ENCODE measurements around the gene HOXA11.

HOXA11 gene

DNA sequence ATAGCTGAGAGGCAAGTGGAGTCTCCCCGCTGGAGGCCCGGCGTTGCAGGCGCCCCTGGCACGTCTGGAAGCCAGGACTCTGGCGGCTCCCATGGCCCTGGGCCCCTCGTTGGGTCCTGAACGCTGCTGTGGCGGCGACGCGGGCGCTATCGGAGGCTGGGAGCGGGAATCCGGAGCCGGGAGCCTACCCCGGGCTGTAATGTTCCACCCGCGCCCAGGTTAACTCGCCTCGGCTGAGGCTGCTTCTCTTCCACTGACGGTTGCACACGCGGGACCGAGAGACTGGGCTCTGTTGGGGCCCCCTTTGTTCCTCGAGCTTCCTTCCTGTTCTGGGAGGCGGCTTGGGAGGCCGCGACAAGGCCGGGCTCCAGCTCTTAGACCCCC is 40.3 kb downstream of the HOXA11 start:
- no peak for DNase-seq

GRCh38 chr7:27143950-27144780 is 40.9 kb downstream of the HOXA11 start:
- no peak for DNase-seq

DNA sequence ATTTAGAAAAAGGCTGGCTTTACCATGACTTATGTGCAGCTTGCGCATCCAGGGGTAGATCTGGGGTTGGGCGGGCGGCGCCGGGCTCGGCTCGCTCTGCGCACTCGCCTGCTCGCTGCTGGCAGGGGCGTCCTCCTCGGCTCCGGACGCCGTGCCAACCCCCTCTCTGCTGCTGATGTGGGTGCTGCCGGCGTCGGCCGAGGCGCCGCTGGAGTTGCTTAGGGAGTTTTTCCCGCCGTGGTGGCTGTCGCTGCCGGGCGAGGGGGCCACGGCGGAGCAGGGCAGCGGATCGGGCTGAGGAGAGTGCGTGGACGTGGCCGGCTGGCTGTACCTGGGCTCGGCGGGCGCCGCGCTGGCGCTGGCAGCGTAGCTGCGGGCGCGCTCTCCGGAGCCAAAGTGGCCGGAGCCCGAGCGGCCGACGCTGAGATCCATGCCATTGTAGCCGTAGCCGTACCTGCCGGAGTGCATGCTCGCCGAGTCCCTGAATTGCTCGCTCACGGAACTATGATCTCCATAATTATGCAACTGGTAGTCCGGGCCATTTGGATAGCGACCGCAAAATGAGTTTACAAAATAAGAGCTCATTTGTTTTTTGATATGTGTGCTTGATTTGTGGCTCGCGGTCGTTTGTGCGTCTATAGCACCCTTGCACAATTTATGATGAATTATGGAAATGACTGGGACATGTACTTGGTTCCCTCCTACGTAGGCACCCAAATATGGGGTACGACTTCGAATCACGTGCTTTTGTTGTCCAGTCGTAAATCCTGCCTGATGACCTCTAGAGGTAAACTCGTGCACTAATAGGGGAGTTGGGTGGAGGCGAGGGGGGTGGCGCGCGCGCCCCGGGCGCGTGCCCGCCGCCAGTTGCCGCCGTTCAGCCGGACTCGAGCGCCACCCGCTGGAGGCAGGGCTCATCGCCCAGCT is 41.7 kb downstream of the HOXA11 start, which contains the start of gene HOXA5:
HOXA5 (minus strand) TSS at position 659 of the 927 bp plus-strand sequence; CDS start at position 585, 74 bp downstream.
- DNase-seq = no peak

DNA sequence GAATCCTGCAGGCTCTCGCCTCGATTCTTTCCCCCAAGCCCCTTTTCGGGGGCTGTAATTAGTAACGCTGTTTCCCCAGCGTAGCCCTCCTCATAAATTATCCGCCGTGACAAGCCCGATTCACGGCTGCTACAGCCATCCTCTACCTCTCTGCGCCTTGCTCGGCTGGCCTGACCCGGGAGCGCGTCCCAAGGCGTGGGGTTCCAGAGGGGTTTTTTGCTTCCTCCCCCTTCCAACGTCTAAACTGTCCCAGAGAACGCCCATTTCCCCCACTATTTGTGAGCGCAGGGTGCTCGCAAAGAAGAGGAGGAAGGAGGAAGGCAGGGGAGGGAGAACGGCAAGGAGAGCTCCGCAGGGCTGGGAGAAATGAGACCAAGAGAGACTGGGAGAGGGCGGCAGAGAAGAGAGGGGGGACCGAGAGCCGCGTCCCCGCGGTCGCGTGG is 42.4 kb downstream of the HOXA11 start:
- DNase-seq = no peak

DNA sequence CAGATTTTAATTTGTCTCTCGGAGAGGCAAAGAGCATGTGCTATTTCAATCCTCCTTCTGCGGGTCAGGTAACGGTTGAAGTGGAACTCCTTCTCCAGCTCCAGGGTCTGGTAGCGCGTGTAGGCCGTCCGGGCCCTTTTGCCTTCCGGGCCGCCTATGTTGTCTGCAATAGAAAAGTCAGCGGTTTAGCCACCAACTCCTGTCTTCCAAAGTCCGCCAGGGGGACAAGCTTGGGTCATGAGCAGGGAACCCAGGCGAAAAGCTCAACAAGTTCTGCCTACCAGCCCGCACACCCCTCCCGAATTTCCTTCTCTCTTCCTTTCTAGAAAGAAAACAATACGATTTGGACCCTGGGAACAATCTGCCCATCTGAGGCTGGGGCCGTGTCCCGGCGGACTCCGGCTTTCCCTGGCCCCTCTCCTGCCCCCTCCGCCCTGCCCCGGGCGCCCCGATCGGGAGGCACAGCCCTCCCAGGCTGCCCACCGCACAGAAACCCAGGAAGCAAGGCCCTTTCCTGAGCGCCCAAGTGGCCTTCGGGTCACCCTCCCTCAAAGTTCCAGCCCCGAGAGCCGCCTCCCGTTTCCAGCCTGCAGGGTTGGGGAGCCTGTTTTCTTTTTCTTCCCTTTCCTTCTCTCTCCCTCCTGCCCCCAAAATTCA is 43.0 kb downstream of the HOXA11 start:
- no peak for DNase-seq

GRCh38 chr7:27141137-27141922 is 43.7 kb downstream of the HOXA11 start:
- no peak for DNase-seq

GRCh38 chr7:27140126-27140857 is 44.7 kb downstream of the HOXA11 start:
- no peak for DNase-seq

DNA sequence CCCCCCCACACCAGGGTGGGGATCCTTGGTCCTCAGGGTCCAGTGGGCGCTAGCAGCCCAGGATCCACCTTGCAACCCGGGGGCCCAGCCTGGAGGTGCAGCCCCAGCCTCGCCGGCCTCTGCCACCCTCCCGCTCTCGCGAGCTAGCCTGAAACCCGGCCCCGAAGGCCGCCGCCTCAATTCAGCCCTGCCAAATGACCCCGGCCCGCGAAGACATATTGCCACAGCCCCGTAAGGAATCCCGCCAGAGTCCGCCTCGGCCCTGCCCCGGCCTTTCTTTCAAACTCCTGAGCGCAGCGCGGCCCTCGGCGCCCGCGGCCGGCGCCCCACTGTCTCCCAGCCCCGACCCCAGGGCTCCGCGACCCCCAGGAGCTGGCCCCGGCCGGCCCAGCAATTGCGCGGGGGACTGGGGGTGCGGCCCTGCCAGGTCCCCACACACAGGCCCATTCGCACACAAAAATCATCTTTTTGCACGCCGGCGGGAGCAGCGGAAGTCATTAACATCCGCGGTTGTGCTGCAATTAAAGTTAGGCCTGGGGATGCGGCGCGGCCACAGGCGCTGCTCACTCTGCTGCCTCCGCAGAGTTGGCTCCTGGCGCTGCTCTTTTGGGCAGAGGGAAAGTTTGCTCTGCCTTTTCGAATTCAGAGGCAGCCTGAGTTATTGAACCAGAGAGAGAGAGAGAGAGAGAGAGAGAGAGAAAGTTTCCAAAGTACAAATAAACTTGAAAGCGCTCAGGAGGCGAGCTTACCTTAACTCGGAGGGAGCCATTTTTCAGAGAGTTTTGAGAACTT is 45.5 kb downstream of the HOXA11 start:
- no peak for DNase-seq

- no peak for DNase-seq
Observed at GRCh38 chr7:27138985-27139333, 46.1 kb downstream of the HOXA11 start.

GRCh38 chr7:27138472-27138871 is 46.6 kb downstream of the HOXA11 start:
- no peak for DNase-seq

DNA sequence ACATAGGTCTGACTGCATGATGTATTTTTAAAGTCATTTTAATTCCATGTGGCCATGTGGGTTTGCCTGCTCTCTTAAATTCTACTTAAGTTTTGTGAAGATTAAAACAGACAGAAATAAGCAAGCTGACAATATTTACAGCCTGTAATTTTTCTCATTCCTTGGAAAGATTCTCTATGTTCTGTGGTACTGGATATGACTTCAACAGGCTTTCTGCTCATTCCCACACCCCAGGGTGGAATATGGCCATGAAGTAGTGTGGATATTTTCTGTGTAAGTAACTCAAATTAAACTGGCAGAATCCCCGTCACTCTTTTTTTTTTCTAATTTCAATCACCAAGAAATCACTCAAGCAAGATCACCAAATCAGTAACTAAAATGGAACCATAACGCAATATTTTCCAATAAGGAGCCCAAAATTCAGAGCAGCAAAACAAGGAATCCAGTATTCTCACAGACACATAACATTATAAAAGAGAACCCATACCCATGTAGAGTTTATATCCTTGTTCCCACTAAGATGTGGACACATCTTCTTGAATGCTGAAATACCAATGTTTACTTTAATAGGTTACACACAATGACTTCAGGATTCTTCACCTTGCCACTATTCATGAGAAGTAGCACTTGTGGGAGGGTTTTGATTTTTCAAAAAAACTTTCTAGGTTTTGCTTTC is 47.3 kb downstream of the HOXA11 start:
- no peak for DNase-seq

- DNase-seq = no peak
Observed at GRCh38 chr7:27134392-27134791, 50.6 kb downstream of the HOXA11 start.

DNA sequence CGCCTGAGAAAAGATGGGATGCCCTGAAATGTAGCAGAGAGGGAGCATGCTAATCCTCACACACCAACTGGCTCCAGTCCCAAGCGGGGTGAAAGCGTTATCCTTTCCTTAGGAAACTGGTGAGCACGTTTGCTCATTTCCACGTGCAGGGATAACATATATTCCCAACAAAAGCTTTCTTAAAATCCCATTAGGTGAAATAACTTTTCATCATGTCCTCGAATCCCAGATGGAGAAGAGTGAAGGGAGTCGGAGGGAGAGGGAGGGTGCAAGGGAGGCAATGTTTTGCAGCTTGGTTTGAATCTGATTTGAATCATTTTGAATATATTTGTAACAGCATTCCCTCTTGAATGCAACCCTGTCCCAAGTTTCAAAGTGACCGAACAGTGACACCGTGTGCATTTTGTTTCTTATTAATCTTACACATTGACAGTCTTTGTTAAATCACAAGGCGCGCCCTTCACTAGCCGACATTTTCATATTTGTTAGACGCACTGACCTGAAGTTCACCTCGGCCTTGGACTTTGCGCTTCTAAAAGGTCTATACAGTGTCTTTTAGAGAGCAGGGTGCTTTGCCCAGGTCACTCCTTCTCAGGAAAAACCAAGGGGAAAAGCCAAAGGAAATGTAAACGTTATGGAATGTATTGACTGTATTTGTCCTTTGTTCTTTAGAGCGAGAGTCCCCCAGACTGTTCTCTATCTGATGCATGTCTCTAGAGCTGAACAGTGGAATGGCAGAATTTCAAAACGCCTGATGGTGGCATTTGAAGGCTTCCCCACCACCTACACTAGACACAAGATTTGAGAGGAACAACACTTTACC is 51.4 kb downstream of the HOXA11 start:
- no peak for DNase-seq

- no peak for DNase-seq
Observed at GRCh38 chr7:27132978-27133377, 52.1 kb downstream of the HOXA11 start.

GRCh38 chr7:27132214-27132613 is 52.8 kb downstream of the HOXA11 start:
- no peak for DNase-seq

- no peak for DNase-seq
Observed at GRCh38 chr7:27131390-27131819, 53.6 kb downstream of the HOXA11 start.
